Activated T-cell treated with anti-CD3 and anti-CD28 coated beads, Interleukin-2, amount 50 U/mL, for 24 hours (primary cell): ENCODE results near the gene BOLA2.
"Not testable (repeated sequence)": the region's sequence is repeated elsewhere in the genome, so short reads cannot be mapped to it uniquely, and the experiment has no call there.

ENCODE experiments used
- DNase-seq: peaks from one replicate; pipeline ENCODE4 v3.0.0-alpha.2; 2020
- H3K27ac Mint-ChIP-seq: 2 replicates; pipeline ENCODE4 v1.8.0; 2020; ENCODE audit warnings: mild to moderate bottlenecking, mixed read lengths
- H3K27me3 Mint-ChIP-seq: 2 replicates; pipeline ENCODE4 v1.8.0; 2020; ENCODE audit warnings: mixed read lengths
- H3K36me3 Mint-ChIP-seq: 2 replicates; pipeline ENCODE4 v1.8.0; 2020; ENCODE audit warnings: low read depth, mixed read lengths
- H3K4me1 Mint-ChIP-seq: 2 replicates; pipeline ENCODE4 v1.8.0; 2020; ENCODE audit warnings: low read depth, mixed read lengths
- H3K4me3 Mint-ChIP-seq: 2 replicates; pipeline ENCODE4 v1.8.0; 2020; ENCODE audit warnings: mild to moderate bottlenecking, moderate library complexity, mixed read lengths
- H3K9me3 Mint-ChIP-seq: 2 replicates; pipeline ENCODE4 v1.8.0; 2020; ENCODE audit warnings: mixed read lengths

Gene BOLA2

DNA sequence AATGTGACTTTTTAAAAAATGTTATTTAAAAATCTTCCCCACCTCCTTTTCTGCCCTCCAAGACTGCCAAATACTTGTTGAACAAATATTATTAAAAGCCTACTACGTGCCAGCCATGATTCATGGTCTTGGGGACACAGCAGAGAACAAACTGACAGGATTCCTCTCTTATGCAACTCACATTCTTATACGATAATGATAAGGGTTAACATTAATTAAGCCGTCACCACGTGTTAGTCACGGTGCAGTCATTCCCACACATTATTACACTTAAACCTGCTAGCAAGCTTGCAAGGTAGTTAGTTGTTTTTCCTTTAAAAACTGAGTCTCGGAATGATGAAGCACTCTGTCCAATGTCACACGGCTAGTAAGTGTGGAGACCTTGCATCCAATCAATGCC, 48.9 kb downstream of the BOLA2 start:
- not testable (repeated sequence) for H3K9me3 Mint-ChIP-seq, H3K4me1 Mint-ChIP-seq, H3K4me3 Mint-ChIP-seq, H3K27ac Mint-ChIP-seq, H3K36me3 Mint-ChIP-seq, H3K27me3 Mint-ChIP-seq, DNase-seq
